IPS-18c (cell line): Measurements from ENCODE around the gene ST6GALNAC5.

Experiments
- H3K4me3 ChIP-seq: 2 replicates; pipeline ENCODE4 v1.7.0; 2013; ENCODE audit warnings: low read depth, mild to moderate bottlenecking, low read length, moderate library complexity; ENCODE audit not compliant: insufficient read depth
- H3K9me3 ChIP-seq: one replicate; pipeline ENCODE4 v1.6.1; 2013; ENCODE audit warnings: mild to moderate bottlenecking, low read length, moderate library complexity; ENCODE audit not compliant: control insufficient read depth, insufficient read depth

Gene ST6GALNAC5

GRCh38 chr1:76905876-76906595, 38.8 kb downstream of the ST6GALNAC5 start:
- Histone ChIP-seq H3K9me3 (no peaks in the 10 kb centered on the region), H3K4me3 (no peak overlapping the region)

GRCh38 chr1:76909311-76909710, 42.0 kb downstream of the ST6GALNAC5 start:
- H3K4me3 ChIP-seq = no peak overlapping the region

GRCh38 chr1:76919085-76919484, 51.8 kb downstream of the ST6GALNAC5 start:
- Histone ChIP-seq H3K9me3 (no peaks in the 10 kb centered on the region), H3K4me3 (no peak overlapping the region)

More at GRCh38 chr1:76909311-76909710, 42.0 kb downstream of the ST6GALNAC5 start:
- no peaks in the 10 kb centered on the region for H3K9me3 ChIP-seq

GRCh38 chr1:76921590-76921989, 54.3 kb downstream of the ST6GALNAC5 start:
- no peak overlapping the region for H3K4me3 ChIP-seq
- no peaks in the 10 kb centered on the region for H3K9me3 ChIP-seq

GRCh38 chr1:76925825-76926224, 58.5 kb downstream of the ST6GALNAC5 start:
- no peak overlapping the region for H3K4me3 ChIP-seq
- H3K9me3 ChIP-seq = no peaks in the 10 kb centered on the region

- Histone ChIP-seq H3K4me3 (no peak overlapping the region), H3K9me3 (no peaks in the 10 kb centered on the region)
Measured at GRCh38 chr1:76928522-76928921, 61.2 kb downstream of the ST6GALNAC5 start.

GRCh38 chr1:76929136-76929535, 61.9 kb downstream of the ST6GALNAC5 start:
- H3K4me3 ChIP-seq = no peak overlapping the region

GRCh38 chr1:76933847-76934815, 66.9 kb downstream of the ST6GALNAC5 start:
- Histone ChIP-seq H3K9me3 (no peaks in the 10 kb centered on the region), H3K4me3 (no peak overlapping the region)

More at GRCh38 chr1:76929136-76929535, 61.9 kb downstream of the ST6GALNAC5 start:
- H3K9me3 ChIP-seq = no peaks in the 10 kb centered on the region

GRCh38 chr1:76938304-76938703, 71.0 kb downstream of the ST6GALNAC5 start:
- H3K4me3 ChIP-seq = no peak overlapping the region
- no peaks in the 10 kb centered on the region for H3K9me3 ChIP-seq

- Histone ChIP-seq H3K9me3 (no peaks in the 10 kb centered on the region), H3K4me3 (no peak overlapping the region)
Measured at GRCh38 chr1:76939050-76939816, 72.0 kb downstream of the ST6GALNAC5 start.

GRCh38 chr1:76939817-76940216, 72.5 kb downstream of the ST6GALNAC5 start:
- Histone ChIP-seq H3K4me3 (no peak overlapping the region), H3K9me3 (no peaks in the 10 kb centered on the region)

- H3K9me3 ChIP-seq = no peaks in the 10 kb centered on the region
- no peak overlapping the region for H3K4me3 ChIP-seq
Measured at GRCh38 chr1:76940571-76941335, 73.5 kb downstream of the ST6GALNAC5 start.

- Histone ChIP-seq H3K4me3 (no peak overlapping the region), H3K9me3 (no peaks in the 10 kb centered on the region)
Measured at GRCh38 chr1:76942549-76942948, 75.3 kb downstream of the ST6GALNAC5 start.

GRCh38 chr1:76944942-76945341, 77.7 kb downstream of the ST6GALNAC5 start:
- no peaks in the 10 kb centered on the region for H3K9me3 ChIP-seq
- H3K4me3 ChIP-seq = no peak overlapping the region

- Histone ChIP-seq H3K9me3 (no peaks in the 10 kb centered on the region), H3K4me3 (no peak overlapping the region)
Measured at GRCh38 chr1:76948846-76949245, 81.6 kb downstream of the ST6GALNAC5 start.

GRCh38 chr1:76949503-76949902, 82.2 kb downstream of the ST6GALNAC5 start:
- Histone ChIP-seq H3K4me3 (no peak overlapping the region), H3K9me3 (no peaks in the 10 kb centered on the region)

- Histone ChIP-seq H3K4me3 (no peak overlapping the region), H3K9me3 (no peaks in the 10 kb centered on the region)
Measured at GRCh38 chr1:76950306-76950705, 83.0 kb downstream of the ST6GALNAC5 start.
